CD4-positive, alpha-beta T cell treated with Interleukin-15 for 4 hours (primary cell): ENCODE data around the gene ZNRF3.
"Not testable (repeated sequence)": the region's sequence is repeated elsewhere in the genome, so short reads cannot be mapped to it uniquely, and the experiment has no call there.

Experiments used
- DNase-seq: peaks from one replicate; pipeline ENCODE4 v3.0.0-alpha.2; 2020; ENCODE audit warnings: low spot score

The ZNRF3 gene

GRCh38 chr22:28908810-28909209, 25.4 kb downstream of the ZNRF3 start:
- DNase-seq = not testable (repeated sequence)

- no peak for DNase-seq
Measured at GRCh38 chr22:28909375-28909774, 26.0 kb downstream of the ZNRF3 start.

- no peak for DNase-seq
Measured at GRCh38 chr22:28910569-28911303, 27.4 kb downstream of the ZNRF3 start.

- DNase-seq = no peak
Measured at GRCh38 chr22:28911304-28911690, 27.9 kb downstream of the ZNRF3 start.

DNA sequence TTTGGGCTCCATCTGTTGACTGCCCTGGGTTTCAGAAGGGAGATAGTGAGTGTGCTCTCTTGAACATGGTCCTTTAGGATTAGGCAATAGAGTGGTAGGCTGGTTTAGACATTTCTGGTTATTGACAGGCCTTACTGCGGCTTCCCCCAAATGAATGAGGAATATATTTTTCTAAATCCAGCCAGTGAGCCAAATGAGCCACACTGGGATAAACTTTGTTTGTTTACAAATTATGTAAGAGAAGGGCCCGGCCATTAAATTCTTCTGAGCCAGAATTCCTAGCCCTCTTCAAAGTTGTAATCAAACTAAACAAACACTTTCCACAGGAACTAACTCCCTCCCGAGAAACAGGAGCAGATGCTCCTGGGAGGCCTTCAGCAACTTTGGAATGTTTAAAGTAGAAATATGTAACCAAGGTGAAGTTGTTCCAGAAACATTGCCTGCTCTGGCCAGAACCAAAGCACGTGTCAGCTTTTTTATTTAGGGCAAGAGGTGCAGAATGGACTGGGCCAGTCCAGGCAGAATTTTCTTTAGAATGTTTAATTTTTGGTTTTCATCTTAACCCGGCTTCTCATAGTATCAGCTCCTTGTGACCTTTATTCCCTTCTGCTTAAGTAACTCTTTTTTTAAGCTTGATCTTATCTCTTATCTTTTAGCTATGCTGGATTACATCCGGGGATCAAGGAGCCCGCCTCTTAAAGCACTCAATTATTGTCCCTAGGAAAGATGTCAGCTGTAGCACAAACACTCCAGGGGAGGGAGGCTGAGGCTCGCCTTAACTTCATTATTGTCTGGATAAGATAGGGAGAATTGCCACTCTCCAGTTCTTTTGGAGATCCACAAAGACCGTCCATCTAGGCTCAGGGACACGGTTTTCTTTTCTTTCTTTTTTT, 28.7 kb downstream of the ZNRF3 start:
- no peak for DNase-seq

- DNase-seq = no peak
Measured at GRCh38 chr22:28914201-28914600, 30.8 kb downstream of the ZNRF3 start.

DNA sequence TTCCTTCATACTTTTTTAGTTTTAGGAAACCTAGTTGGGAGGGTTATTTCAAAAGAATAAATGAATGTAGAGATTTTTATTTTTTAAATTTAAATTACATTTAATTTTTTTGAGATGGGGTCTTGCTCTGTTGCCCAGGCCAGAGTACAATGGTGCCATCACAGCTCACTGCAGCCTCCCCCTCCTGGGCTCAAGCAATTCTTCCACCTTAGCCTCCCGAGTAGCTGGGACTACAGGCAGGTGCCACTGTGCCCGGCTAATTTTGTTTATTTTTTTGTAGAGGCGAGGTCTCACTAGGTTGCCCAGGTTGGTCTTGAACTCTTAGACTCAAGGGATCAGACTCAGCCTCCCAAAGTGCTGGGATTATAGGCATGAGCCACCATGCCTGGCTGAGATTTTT, 32.6 kb downstream of the ZNRF3 start:
- DNase-seq = no peak

DNA sequence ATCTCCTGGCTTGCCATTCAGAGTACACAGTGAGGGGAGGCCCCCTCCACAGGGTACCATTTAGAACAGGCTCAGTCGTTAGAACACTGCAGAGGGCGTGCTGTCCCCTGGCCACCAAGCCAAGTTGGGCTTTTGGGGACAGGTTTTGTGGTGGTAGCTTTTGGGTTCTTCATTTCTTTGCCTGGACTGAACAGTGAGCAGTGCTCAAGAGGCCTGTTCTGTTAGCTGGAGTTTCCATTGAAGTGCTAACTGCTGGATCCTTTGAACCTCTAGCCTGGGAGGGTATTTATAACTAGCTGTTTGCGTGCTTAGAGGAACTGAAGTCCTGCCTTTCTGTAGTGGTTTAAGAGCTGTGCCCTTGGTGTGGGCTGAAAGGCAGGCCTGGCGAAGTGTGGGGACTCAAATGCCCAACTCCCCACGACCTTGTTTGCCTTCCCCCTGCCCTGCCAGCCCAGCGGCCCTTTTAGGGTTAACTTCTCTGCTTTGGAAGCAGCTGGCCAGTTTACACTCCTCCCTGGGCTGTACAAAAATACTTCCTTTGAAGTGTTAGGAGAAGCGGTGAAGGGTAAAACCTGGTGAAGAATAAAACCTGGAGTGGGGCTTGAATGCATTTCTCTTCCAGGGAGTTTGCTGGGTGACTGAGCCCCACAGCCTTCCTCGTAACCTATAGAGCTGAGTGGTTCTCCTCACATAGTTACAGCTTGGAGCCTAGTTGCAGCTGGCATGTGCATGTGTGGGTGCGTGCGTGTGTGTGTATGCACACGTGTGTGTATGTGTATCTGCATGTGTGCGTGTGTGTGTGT, 34.6 kb downstream of the ZNRF3 start:
- no peak for DNase-seq

- DNase-seq = no peak
Measured at GRCh38 chr22:28918550-28919271, 35.3 kb downstream of the ZNRF3 start.

DNA sequence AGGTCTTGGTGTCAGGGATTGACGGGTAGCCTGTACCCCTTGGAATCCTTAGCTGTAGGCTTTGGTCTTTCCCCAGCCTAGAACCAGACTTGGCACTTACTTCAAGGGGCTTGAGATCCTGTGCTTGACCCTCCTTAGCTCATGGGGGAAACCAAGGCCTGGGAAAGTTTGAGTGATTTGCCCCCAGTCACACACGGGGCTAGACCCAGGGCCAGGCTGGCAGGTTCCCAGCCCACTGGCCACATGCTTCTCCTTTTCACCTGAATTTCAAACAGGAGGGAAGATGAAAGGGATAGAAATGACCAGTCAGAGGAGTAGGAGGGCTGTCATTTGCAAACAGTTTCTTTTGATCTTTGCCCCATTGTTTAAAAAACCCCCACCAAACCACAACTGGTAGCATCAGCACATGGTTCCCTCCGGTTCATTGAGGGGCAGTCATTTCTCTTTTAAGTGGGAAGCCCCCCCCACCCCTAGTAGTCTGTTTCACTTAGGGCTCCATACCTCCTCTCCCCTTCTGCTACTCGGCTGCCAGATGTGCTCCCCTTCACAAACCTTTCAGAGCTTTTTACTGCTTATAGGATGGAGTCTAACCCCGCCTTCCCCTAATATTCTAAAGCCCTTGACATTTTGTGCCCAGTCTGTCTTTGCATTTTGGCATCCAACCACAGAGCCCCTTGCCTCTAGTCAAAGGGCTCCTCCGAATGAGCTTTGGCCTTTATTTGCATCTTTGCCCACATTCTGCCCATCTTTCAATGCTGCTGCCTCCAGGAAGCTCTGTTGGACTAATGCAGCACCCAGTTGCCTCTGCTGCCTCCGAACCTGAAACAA, 37.6 kb downstream of the ZNRF3 start:
- no peak for DNase-seq

DNA sequence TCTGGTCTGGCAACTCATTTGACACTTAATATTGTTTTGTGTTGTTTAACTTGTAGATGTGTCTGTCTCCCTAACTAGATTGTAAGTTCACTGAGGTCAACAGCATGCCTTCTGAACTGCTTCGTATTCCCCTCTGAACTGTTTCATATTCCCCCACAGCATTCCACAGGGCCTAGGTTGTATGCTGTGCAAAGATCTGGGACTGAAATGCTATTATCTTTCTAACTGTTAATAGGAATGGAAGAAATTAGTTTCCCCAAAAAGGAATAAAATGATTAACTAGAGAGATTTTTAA, 38.2 kb downstream of the ZNRF3 start:
- DNase-seq = no peak

DNA sequence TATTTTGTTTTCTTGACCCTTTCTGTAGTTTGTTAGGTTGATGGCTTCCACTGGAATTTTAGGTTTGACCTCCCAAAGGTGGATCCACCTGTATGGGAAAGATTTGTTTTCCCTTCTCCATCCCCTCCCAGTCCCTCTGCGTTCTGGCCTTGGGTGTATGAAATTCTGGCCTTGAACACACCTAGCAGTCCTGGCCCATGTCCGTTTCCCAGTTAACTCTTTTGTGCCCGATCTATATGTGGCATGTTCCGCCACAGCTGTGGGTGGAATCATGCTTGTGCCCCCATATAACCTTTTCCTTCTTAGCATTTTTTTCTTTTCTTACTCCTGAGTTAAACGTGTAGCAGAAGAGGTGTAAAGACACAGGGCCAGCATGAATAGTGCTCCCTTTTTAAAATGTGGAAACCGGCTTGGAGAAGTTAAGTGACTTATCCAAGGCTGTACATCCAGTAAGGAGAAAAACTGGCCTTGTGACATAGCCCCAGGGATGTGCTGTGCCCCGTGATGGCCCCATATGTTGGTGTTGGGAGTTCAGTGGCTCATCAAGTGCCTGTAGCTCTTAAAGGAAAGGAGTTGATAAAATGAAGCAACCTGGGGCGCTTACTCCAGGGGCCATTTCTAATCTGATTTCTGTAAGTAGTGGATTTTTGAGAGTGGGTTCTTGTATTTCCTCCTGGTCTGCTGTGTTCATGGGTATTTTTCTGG, 39.3 kb downstream of the ZNRF3 start:
- DNase-seq = no peak

- DNase-seq = no peak
Measured at GRCh38 chr22:28923826-28924732, 40.7 kb downstream of the ZNRF3 start.

GRCh38 chr22:28925916-28926315, 42.5 kb downstream of the ZNRF3 start:
- DNase-seq = no peak

DNA sequence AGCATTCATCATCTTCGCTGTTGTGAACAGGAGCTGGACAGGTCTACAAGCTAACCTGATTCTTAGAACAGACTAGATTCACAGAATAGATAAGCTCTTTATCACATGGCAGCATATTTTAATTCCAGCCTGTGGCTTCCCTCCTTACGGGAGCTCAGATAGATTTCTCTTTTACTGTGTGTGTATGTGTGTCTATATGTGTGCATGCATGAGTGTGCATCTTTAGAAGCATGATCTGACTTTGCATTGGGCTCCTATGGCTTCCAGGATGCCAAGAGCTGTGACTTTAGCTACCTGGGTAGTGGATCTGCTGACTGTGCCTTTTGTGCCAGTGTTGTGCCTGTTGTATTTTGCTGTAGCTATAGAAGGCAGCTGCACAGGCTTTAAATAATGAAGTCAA, 44.3 kb downstream of the ZNRF3 start:
- DNase-seq = no peak

DNA sequence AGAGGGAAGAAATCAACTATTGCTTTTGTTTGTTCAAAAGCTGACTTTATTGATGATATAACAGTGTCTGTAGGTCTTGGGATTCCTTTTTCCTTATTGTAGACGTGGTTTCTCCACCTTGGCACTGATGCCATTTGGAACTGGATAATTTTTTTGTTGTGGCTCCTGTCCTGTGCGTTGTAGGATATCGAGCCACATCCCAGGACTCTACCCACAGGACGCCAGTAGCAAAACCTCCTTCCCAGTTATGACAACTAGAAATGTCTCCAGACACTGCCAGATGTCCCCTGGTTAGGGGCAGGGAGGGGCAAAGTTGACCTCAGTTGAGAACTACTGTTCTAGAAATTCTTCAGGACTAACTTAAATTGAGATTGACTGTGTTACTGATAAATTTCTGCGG, 45.8 kb downstream of the ZNRF3 start:
- no peak for DNase-seq

GRCh38 chr22:28930357-28931007, 47.1 kb downstream of the ZNRF3 start:
- DNase-seq = no peak

- no peak for DNase-seq
Measured at GRCh38 chr22:28931844-28932567, 48.6 kb downstream of the ZNRF3 start.
